IPS DF 6.9 (cell line): ENCODE results near the gene UVSSA.
"Not testable (repeated sequence)": the region's sequence is repeated elsewhere in the genome, so short reads cannot be mapped to it uniquely, and the experiment has no call there.

Experiments used
- DNase-seq: peaks from one replicate; pipeline ENCODE4 v3.0.0-alpha.2; 2013; ENCODE audit warnings: low read depth, low spot score
- H3K27ac ChIP-seq: one replicate; pipeline ENCODE4 v1.5.1; 2013; ENCODE audit warnings: low read length, control low read depth
- H3K27me3 ChIP-seq: 2 replicates; pipeline ENCODE4 v1.6.1; 2013; ENCODE audit warnings: mild to moderate bottlenecking, low read length; ENCODE audit not compliant: control insufficient read depth, insufficient read depth
- H3K36me3 ChIP-seq: 2 replicates; pipeline ENCODE4 v1.6.1; 2013; ENCODE audit warnings: low read length; ENCODE audit not compliant: control insufficient read depth, insufficient read depth
- H3K4me1 ChIP-seq: 2 replicates; pipeline ENCODE4 v1.6.1; 2013; ENCODE audit warnings: low read length; ENCODE audit not compliant: control insufficient read depth, insufficient read depth
- H3K4me3 ChIP-seq: 2 replicates; pipeline ENCODE4 v1.5.1; 2013; ENCODE audit warnings: mild to moderate bottlenecking, low read length
- H3K9me3 ChIP-seq: 2 replicates; pipeline ENCODE4 v1.6.1; 2013; ENCODE audit warnings: low read length, inconsistent platforms; ENCODE audit not compliant: control insufficient read depth, insufficient read depth
- WGBS: extraction: QIAGEN DNeasy Blood & Tissue Kit; methylation state at CpG from one replicate; pipeline ENCODE4 v1.1.7; 2013; ENCODE audit warnings: mixed read lengths, missing lambda C conversion rate; ENCODE audit not compliant: insufficient read length, insufficient coverage; 5-methylcytosine and 5-hydroxymethylcytosine counted together

UVSSA gene

GRCh38 chr4:1333256-1333655 lies 13.8 kb upstream of the UVSSA start:
- H3K4me3 ChIP-seq = no peak overlapping the region
- H3K4me1 ChIP-seq = no peaks in the 10 kb centered on the region
- H3K27me3 ChIP-seq = no peaks in the 10 kb centered on the region
- H3K36me3 ChIP-seq = peaks cover 29% of the 10 kb centered on the region
- WGBS = no CpG with 5 or more reads among the region's 8 CpGs
- DNase-seq = no peak
- no peaks in the 10 kb centered on the region for H3K9me3 ChIP-seq
- H3K27ac ChIP-seq = no peak overlapping the region

GRCh38 chr4:1333851-1334578 lies 13.0 kb upstream of the UVSSA start:
- not testable (repeated sequence) for H3K4me3 ChIP-seq, H3K27ac ChIP-seq, H3K4me1 ChIP-seq, H3K9me3 ChIP-seq, H3K27me3 ChIP-seq, DNase-seq
- peaks cover 29% of the 10 kb centered on the region for H3K36me3 ChIP-seq
- WGBS = no CpG with 5 or more reads among the region's 12 CpGs

- Histone ChIP-seq H3K27ac (no peak overlapping the region), H3K4me1 (no peaks in the 10 kb centered on the region), H3K36me3 (peaks cover 28% of the 10 kb centered on the region), H3K9me3 (no peaks in the 10 kb centered on the region), H3K27me3 (no peaks in the 10 kb centered on the region), H3K4me3 (no peak overlapping the region)
- WGBS = no CpG with 5 or more reads among the region's 6 CpGs
- DNase-seq = no peak
Measured at GRCh38 chr4:1334579-1334895, 12.5 kb upstream of the UVSSA start.

GRCh38 chr4:1335193-1335883 lies 11.7 kb upstream of the UVSSA start:
- H3K27me3 ChIP-seq, H3K9me3 ChIP-seq, H3K27ac ChIP-seq, DNase-seq, H3K4me3 ChIP-seq, H3K4me1 ChIP-seq: not testable (repeated sequence)
- WGBS = no CpG with 5 or more reads among the region's 4 CpGs
- peaks cover 36% of the 10 kb centered on the region for H3K36me3 ChIP-seq

GRCh38 chr4:1336088-1336491 lies 10.9 kb upstream of the UVSSA start:
- no peak for DNase-seq
- no peaks in the 10 kb centered on the region for H3K9me3 ChIP-seq
- H3K4me1 ChIP-seq = no peaks in the 10 kb centered on the region
- no CpG with 5 or more reads among the region's 7 CpGs for WGBS
- no peak overlapping the region for H3K4me3 ChIP-seq
- peaks cover 41% of the 10 kb centered on the region for H3K36me3 ChIP-seq
- H3K27ac ChIP-seq = no peak overlapping the region
- no peaks in the 10 kb centered on the region for H3K27me3 ChIP-seq

GRCh38 chr4:1337376-1337831 lies 9.6 kb upstream of the UVSSA start:
- DNase-seq = no peak
- Histone ChIP-seq H3K4me1 (no peaks in the 10 kb centered on the region), H3K27me3 (no peaks in the 10 kb centered on the region), H3K27ac (no peak overlapping the region), H3K4me3 (no peak overlapping the region), H3K36me3 (peaks cover 41% of the 10 kb centered on the region), H3K9me3 (no peaks in the 10 kb centered on the region)
- WGBS = no CpG with 5 or more reads among the region's 11 CpGs

GRCh38 chr4:1337951-1338751 lies 8.9 kb upstream of the UVSSA start:
- Histone ChIP-seq H3K27me3 (no peaks in the 10 kb centered on the region), H3K36me3 (peaks cover 38% of the 10 kb centered on the region), H3K4me1 (no peaks in the 10 kb centered on the region), H3K27ac (no peak overlapping the region), H3K4me3 (no peak overlapping the region), H3K9me3 (no peaks in the 10 kb centered on the region)
- WGBS = no CpG with 5 or more reads among the region's 41 CpGs
- DNase-seq = no peak

- DNase-seq = no peak
- peaks cover 38% of the 10 kb centered on the region for H3K36me3 ChIP-seq
- H3K4me3 ChIP-seq = no peak overlapping the region
- H3K27me3 ChIP-seq = no peaks in the 10 kb centered on the region
- H3K4me1 ChIP-seq = no peaks in the 10 kb centered on the region
- H3K9me3 ChIP-seq = no peaks in the 10 kb centered on the region
- WGBS = no CpG with 5 or more reads among the region's 38 CpGs
- H3K27ac ChIP-seq = no peak overlapping the region
Measured at GRCh38 chr4:1338752-1339414, 8.1 kb upstream of the UVSSA start.

- Histone ChIP-seq H3K36me3 (peaks cover 38% of the 10 kb centered on the region), H3K27me3 (no peaks in the 10 kb centered on the region), H3K4me1 (no peaks in the 10 kb centered on the region), H3K9me3 (no peaks in the 10 kb centered on the region), H3K27ac (no peak overlapping the region), H3K4me3 (no peak overlapping the region)
- no CpG with 5 or more reads among the region's 38 CpGs for WGBS
- no peak for DNase-seq
Measured at GRCh38 chr4:1339489-1339888, 7.5 kb upstream of the UVSSA start.

- Histone ChIP-seq H3K36me3 (peaks cover 38% of the 10 kb centered on the region), H3K4me1 (no peaks in the 10 kb centered on the region), H3K27me3 (no peaks in the 10 kb centered on the region), H3K4me3 (no peak overlapping the region), H3K27ac (no peak overlapping the region), H3K9me3 (no peaks in the 10 kb centered on the region)
- WGBS = no CpG with 5 or more reads among the region's 29 CpGs
- no peak for DNase-seq
Measured at GRCh38 chr4:1340181-1340747, 6.7 kb upstream of the UVSSA start.
